ENCODE data around the gene TLR1. TPM values are rescaled to one million over a fixed set of nuclear protein-coding genes. Genes with fewer than 3 reads are reported as not detected.

TLR1 gene
- polyA plus RNA-seq, 1 of the 3 experiments (the other 2 are of a cell fraction), result not detected

DNA sequence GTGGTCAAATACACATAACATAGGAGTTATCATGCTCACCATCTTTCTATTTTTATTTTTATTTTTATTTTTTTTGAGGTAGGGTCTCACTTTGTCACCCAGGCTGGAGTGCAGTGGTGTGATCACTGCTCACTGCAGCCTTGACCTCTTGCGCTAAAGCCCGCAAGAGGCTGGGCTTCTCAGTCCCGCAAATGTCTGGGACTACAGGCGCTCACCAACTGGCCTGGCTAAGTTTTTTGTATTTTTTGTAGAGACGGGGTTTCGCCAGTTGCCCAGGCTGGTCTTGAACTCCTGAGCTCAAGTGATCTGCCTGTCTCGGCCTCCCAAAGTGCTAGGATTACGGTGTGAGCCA lies 21.5 kb downstream of the TLR1 start:
- H3K4me3 ChIP-seq (ENCODE audit: low read depth in 2 of 2, low read length in 1 of 2), result peak overlapping the region in 1 of 2 experiments; percentile 26; a peak in 1 of 4 replicates
- ChIA-PET POLR2A (no interaction called here), CTCF (interaction anchor here (0.8 to 8.0 kb wide), 32 partner anchors 8 to 727 kb away, joined by 3 to 88 read pairs (median 4); partner anchors contain the start of gene TLR1)
- no peaks in the 10 kb centered on the region for H3K36me3 ChIP-seq (replicated peaks in 1 of 2; ENCODE audit: control insufficient read depth in 1 of 2, insufficient read depth in 2 of 2, low read length in 1 of 2)
- H3F3A ChIP-seq (replicated peaks; ENCODE audit: insufficient read depth), result no peaks in the 10 kb centered on the region
- H3K9me2 ChIP-seq, result no peaks in the 10 kb centered on the region
- H3K9me3 ChIP-seq, result no peaks in the 10 kb centered on the region
- H3K4me1 ChIP-seq (ENCODE audit: control insufficient read depth in 1 of 2, insufficient read depth in 2 of 2, low read depth in 1 of 2, low read length in 1 of 2), result no peaks in the 10 kb centered on the region
- H2AFZ ChIP-seq (ENCODE audit: low read depth), result 0 out of 2 replicates have a peak overlapping the region, but pooled peaks have one; percentile 24
- H3K27me3 ChIP-seq (ENCODE audit: insufficient read depth), result peaks cover 5% of the 10 kb centered on the region; the same call in 1 of the 2 replicates
- WGBS (ENCODE audit: low lambda C conversion rate), result 76% methylated on average over 8 of the region's 8 CpGs
- no peaks in the 10 kb centered on the region for H4K20me1 ChIP-seq (ENCODE audit: insufficient read depth)
- TF ChIP-seq TEAD4 (IDR thresholded peaks at IDR 0.05; ENCODE audit: borderline replicate concordance, insufficient read depth) (no peak), MXI1 (IDR thresholded peaks at IDR 0.05; ENCODE audit: low read depth, low read length) (no peak), CTCF (IDR thresholded peaks at IDR 0.05) (0 out of 2 replicates have a peak, but pooled peaks have one; percentile 10)
- TF ChIP-seq, protein P1, sequence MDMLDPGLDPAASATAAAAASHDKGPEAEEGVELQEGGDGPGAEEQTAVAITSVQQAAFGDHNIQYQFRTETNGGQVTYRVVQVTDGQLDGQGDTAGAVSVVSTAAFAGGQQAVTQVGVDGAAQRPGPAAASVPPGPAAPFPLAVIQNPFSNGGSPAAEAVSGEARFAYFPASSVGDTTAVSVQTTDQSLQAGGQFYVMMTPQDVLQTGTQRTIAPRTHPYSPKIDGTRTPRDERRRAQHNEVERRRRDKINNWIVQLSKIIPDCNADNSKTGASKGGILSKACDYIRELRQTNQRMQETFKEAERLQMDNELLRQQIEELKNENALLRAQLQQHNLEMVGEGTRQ (IDR thresholded peaks at IDR 0.05; ENCODE audit: borderline replicate concordance, low read depth, low read length), result no peak
- DNase-seq, result no peak
- no peak overlapping the region for H3K4me2 ChIP-seq
- no peaks in the 10 kb centered on the region for H3K79me2 ChIP-seq (ENCODE audit: insufficient read depth)
- no peak overlapping the region for H3K27ac ChIP-seq (ENCODE audit: low read depth in 2 of 2, low read length in 1 of 2)
- H3K9ac ChIP-seq, result no peak overlapping the region

- Histone ChIP-seq H3K9me3 (no peaks in the 10 kb centered on the region), H3K9me2 (no peaks in the 10 kb centered on the region), H3K27ac (ENCODE audit: low read depth in 2 of 2, low read length in 1 of 2) (no peak within 1 kb of the TSS), H3K79me2 (ENCODE audit: insufficient read depth) (no peaks in the 10 kb centered on the region), H3K36me3 (replicated peaks in 1 of 2; ENCODE audit: control insufficient read depth in 1 of 2, insufficient read depth in 2 of 2, low read length in 1 of 2) (no peaks in the 10 kb centered on the region), H3F3A (replicated peaks; ENCODE audit: insufficient read depth) (no peaks in the 10 kb centered on the region), H3K4me1 (ENCODE audit: control insufficient read depth in 1 of 2, insufficient read depth in 2 of 2, low read depth in 1 of 2, low read length in 1 of 2) (no peaks in the 10 kb centered on the region), H3K4me3 (ENCODE audit: low read depth in 2 of 2, low read length in 1 of 2) (peak within 1 kb of the TSS in 1 of 2 experiments; percentile 26; a peak in 1 of 4 replicates), H4K20me1 (ENCODE audit: insufficient read depth) (no peaks in the 10 kb centered on the region), H3K4me2 (no peak within 1 kb of the TSS), H2AFZ (ENCODE audit: low read depth) (0 out of 2 replicates have a peak within 1 kb of the TSS, but pooled peaks have one; percentile 24), H3K27me3 (ENCODE audit: insufficient read depth) (peaks cover 5% of the 10 kb centered on the region; the same call in 1 of the 2 replicates), H3K9ac (no peak within 1 kb of the TSS)
- 32% methylated on average over 12 of the region's 12 CpGs for WGBS (ENCODE audit: low lambda C conversion rate)
- POLR2A ChIA-PET, result no interaction called here
- CTCF ChIA-PET, result interaction anchor here (0.6 to 8.0 kb wide), 35 partner anchors 9 to 727 kb away, joined by 3 to 88 read pairs (median 4); partner anchors contain the start of gene TLR1
- peak; percentile 53 for DNase-seq
- no peak for TF ChIP-seq NFIC (IDR thresholded peaks at IDR 0.05; ENCODE audit: borderline replicate concordance)
- no peak for TF ChIP-seq RFX5 (IDR thresholded peaks at IDR 0.05; ENCODE audit: low read length)
- no peak for TF ChIP-seq MAX (IDR thresholded peaks at IDR 0.05; ENCODE audit: low read depth)
- TF ChIP-seq TEAD4 (IDR thresholded peaks at IDR 0.05; ENCODE audit: borderline replicate concordance, insufficient read depth), result no peak
- TF ChIP-seq CTCF (IDR thresholded peaks at IDR 0.05), result peak; percentile 67
- peak; percentile 56 for TF ChIP-seq SMC3 (IDR thresholded peaks at IDR 0.05; ENCODE audit: low read depth, low read length)
- TF ChIP-seq PBX3 (IDR thresholded peaks at IDR 0.05), result no peak
- no peak for TF ChIP-seq ELF1 (IDR thresholded peaks at IDR 0.05)
- no peak for TF ChIP-seq EZH2phosphoT487 (IDR thresholded peaks at IDR 0.05; ENCODE audit: borderline replicate concordance, low read depth)
- TF ChIP-seq REST (IDR thresholded peaks at IDR 0.05; ENCODE audit: low read depth, low read length), result no peak
- TF ChIP-seq RAD21 (IDR thresholded peaks at IDR 0.05; ENCODE audit: low read length), result peak; percentile 72
Measured at GRCh38 chr4:38782452-38783108, 22.0 kb downstream of the TLR1 start, which contains the start of gene TLR10. Gene TLR10 (minus strand): TSS chr4:38782990. CDS start chr4:38775590, 7,400 bp downstream.
